D721Med (cell line): ENCODE results near the gene MYO5B.

Experiments
- DNase-seq: peaks from one replicate; pipeline ENCODE4 v3.0.0; 2011; ENCODE audit warnings: low spot score; ENCODE audit not compliant: insufficient read length
- FAIRE-seq: peaks from 2 replicates; lab custom pipeline; 2011; peaks lifted over from hg19 to GRCh38; lab: Jason Lieb, UNC
- CTCF ChIP-seq: IDR thresholded peaks from 2 replicates; pipeline ENCODE4 v1.5.1; 2012; ENCODE audit warnings: mild to moderate bottlenecking, control low read depth; ENCODE audit not compliant: insufficient read depth; ENCODE audit errors: missing control alignments

The MYO5B gene

DNA sequence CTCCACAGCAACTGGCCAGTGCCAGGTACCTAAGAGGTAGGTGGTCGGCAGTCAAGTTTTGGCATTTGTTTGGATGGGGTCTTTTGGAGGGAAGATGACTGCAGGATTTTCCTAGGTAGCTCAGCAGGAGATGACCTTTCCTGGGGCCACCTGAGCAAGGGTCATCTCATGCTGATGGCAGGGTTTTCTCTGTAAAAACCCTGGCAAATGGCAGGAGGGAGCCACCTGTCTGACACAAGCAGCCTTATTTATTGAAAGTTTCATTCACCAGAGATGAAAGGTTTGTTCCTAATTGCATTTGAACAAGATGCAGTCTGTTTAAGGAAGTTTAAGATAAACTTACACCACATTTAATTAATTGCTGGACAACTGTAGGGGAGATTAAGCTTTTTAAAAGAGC is 350.0 kb downstream of the MYO5B start:
- DNase-seq: no peak
- TF ChIP-seq CTCF: no peak
- FAIRE-seq: no peak

DNA sequence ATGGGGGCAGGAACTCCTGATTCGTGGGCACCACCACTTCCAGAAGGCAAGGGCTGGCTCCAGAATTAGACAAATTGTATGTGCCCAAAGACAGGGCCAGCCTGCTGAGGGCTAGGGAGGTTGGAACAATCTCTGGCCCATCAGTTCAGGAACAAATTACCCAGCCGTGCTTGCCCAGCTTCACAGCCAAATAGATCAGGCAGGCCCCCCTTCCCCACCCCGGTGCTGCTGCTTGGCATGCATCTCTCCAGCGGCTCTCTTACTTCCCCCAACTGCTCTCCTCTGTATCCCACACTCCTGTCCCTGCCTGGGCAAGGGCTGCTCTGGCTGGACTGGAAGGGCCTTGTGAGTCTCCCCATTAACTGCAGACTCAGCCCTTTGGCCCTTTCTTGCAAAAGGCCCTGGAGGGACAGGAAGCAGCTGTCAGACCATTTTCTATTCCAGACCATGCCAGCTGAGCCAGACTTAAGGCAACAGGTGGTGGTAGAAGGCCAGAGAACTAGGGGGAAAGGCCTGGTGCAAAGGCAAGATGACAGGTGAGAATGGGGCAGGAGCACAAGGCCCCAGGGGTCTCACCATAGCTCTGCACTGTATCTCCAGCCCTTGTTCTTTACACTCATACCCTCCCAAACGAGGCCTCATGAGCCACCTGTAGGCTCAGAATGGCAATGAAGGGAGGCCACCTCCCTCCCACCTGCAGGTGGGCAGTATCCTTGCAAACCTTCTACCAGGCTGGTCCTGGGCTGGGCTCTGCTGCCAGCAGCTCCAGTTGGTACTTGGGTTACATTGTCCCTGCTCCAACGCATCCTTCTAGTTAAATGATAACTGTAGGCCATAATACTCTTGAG is 350.9 kb downstream of the MYO5B start:
- DNase-seq (no peak), FAIRE-seq (no peak)
- TF ChIP-seq CTCF: no peak

GRCh38 chr18:49843131-49843530 is 351.8 kb downstream of the MYO5B start:
- TF ChIP-seq CTCF: no peak
- FAIRE-seq: no peak

DNA sequence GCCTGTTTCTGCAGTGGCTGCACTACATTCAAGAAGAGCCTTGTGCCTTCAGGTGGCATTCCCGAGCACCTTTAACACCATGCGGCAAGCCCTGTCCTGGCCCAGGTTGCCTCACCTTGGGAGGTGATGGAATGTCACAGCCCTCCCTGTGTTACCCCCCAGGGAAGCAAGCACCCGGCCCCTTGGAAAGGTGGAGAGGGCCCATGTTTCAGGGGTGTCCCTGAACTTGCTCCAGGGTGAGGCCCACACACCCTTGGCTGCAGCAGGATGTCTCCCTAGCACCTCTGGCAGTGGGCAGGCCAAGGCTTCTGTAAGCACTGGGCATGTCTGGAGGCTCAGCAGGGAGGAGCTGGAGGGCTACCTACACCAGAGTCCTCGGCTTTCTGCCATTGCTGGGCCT is 352.3 kb downstream of the MYO5B start:
- DNase-seq (no peak), FAIRE-seq (no peak)
- no peak for TF ChIP-seq CTCF

More at GRCh38 chr18:49843131-49843530, 351.8 kb downstream of the MYO5B start:
- no peak for DNase-seq

- no peak for FAIRE-seq
- no peak for TF ChIP-seq CTCF
- DNase-seq: no peak
These were observed 353.4 kb downstream of the MYO5B start for GRCh38 chr18:49841236-49842217.

GRCh38 chr18:49839012-49839411 is 355.9 kb downstream of the MYO5B start:
- DNase-seq (no peak), FAIRE-seq (no peak)
- no peak for TF ChIP-seq CTCF
